WTC11 (cell line): ENCODE data around the gene ZGRF1. TPM values are rescaled to one million over a fixed set of nuclear protein-coding genes. Genes with fewer than 3 reads are reported as not detected.
"Not testable (repeated sequence)": the region's sequence is repeated elsewhere in the genome, so short reads cannot be mapped to it uniquely, and the experiment has no call there.

Experiments
- ATAC-seq: fragments of 200-7000 bp; cut with Tn5 transposase; 2 replicates; pipeline ENCODE4 v1.10.0; 2021; ENCODE audit warnings: mild to moderate bottlenecking, moderate library complexity
- CTCF ChIA-PET: fragments of 300-600 bp; sonication (Branson Sonifier 250); formaldehyde crosslinking; loops from one replicate; lab custom pipeline; 2021; ENCODE audit warnings: antibody characterized with exemption; lab: Charles Lee
- POLR2A ChIA-PET: fragments of 350-600 bp; sonication (Branson Sonifier 250); formaldehyde crosslinking; loops from one replicate; lab custom pipeline; 2021; ENCODE audit warnings: antibody characterized with exemption; lab: Charles Lee
- DNase-seq: peaks from one replicate; pipeline ENCODE4 v3.0.0; 2021; ENCODE audit warnings: low spot score
- H3K27ac Mint-ChIP-seq: 2 replicates; pipeline ENCODE4 v1.8.0; 2021; ENCODE audit warnings: mixed read lengths
- H3K27me3 Mint-ChIP-seq: 2 replicates; pipeline ENCODE4 v1.8.0; 2021; ENCODE audit warnings: low read depth, mild to moderate bottlenecking, moderate library complexity, mixed read lengths
- H3K36me3 Mint-ChIP-seq: 2 replicates; pipeline ENCODE4 v1.8.0; 2021; ENCODE audit warnings: mixed read lengths
- H3K4me1 Mint-ChIP-seq: 2 replicates; pipeline ENCODE4 v1.8.0; 2022; ENCODE audit warnings: mixed read lengths
- H3K4me3 Mint-ChIP-seq: 2 replicates; pipeline ENCODE4 v1.8.0; 2021; ENCODE audit warnings: mild to moderate bottlenecking, moderate library complexity, mixed read lengths
- H3K9me3 Mint-ChIP-seq: 2 replicates; pipeline ENCODE4 v1.8.0; 2021; ENCODE audit warnings: mixed read lengths
- GRHL2 ChIP-seq: fragments of 250-450 bp; sonication (Bioruptor Pico); IDR thresholded peaks from 2 replicates; pipeline ENCODE4 v1.8.0; 2022; ENCODE audit warnings: mild to moderate bottlenecking, moderate library complexity; ENCODE audit not compliant: insufficient replicate concordance, severe bottlenecking
- JUN ChIP-seq: sonication (generic); formaldehyde crosslinking; IDR thresholded peaks from 2 replicates; pipeline ENCODE4 v1.8.0; 2023; ENCODE audit warnings: mild to moderate bottlenecking, missing genetic modification reagents
- NFYB ChIP-seq: sonication (generic); formaldehyde crosslinking; conservative IDR thresholded peaks from 2 replicates; pipeline ENCODE4 v1.8.0; 2022; ENCODE audit warnings: low read depth, missing genetic modification reagents
- TEAD1 ChIP-seq: sonication (generic); formaldehyde crosslinking; IDR thresholded peaks from 2 replicates; pipeline ENCODE4 v1.8.0; 2022; ENCODE audit warnings: mild to moderate bottlenecking, missing genetic modification reagents
- TEAD4 ChIP-seq: sonication (generic); formaldehyde crosslinking; IDR thresholded peaks from 2 replicates; pipeline ENCODE4 v1.8.0; 2022; ENCODE audit warnings: mild to moderate bottlenecking, missing genetic modification reagents
- ZBTB21 ChIP-seq: sonication (generic); formaldehyde crosslinking; IDR thresholded peaks from 2 replicates; pipeline ENCODE4 v1.8.1; 2023; ENCODE audit warnings: mild to moderate bottlenecking, missing genetic modification reagents, borderline replicate concordance
- ZNF121 ChIP-seq: sonication (generic); formaldehyde crosslinking; IDR thresholded peaks from 2 replicates; pipeline ENCODE4 v1.8.0; 2023; ENCODE audit warnings: missing genetic modification reagents
- ZNF232 ChIP-seq: sonication (generic); formaldehyde crosslinking; IDR thresholded peaks from 2 replicates; pipeline ENCODE4 v1.8.0; 2022; ENCODE audit warnings: mild to moderate bottlenecking, missing genetic modification reagents
- ZNF396 ChIP-seq: fragments of 250-450 bp; sonication (Bioruptor Pico); IDR thresholded peaks from 2 replicates; pipeline ENCODE4 v1.8.0; 2021; ENCODE audit warnings: mild to moderate bottlenecking, moderate library complexity, borderline replicate concordance
- ZNF423 ChIP-seq: fragments of 250-450 bp; sonication (Bioruptor Pico); IDR thresholded peaks from 2 replicates; pipeline ENCODE4 v2.1.2; 2022; ENCODE audit warnings: mild to moderate bottlenecking, moderate library complexity
- total RNA-seq: library from RNA; stranded (reverse); gene quantifications from 3 replicates; pipeline ENCODE4 v1.2.3, GENCODE V29; 2021
- TF ChIP-seq, protein P1 (sequence below): fragments of 250-450 bp; sonication (Bioruptor Pico); IDR thresholded peaks from 2 replicates; pipeline ENCODE4 v1.9.0; 2021; ENCODE audit warnings: mild to moderate bottlenecking, borderline replicate concordance
- TF ChIP-seq, protein P2 (sequence below): fragments of 250-450 bp; sonication (Bioruptor Pico); IDR thresholded peaks from 2 replicates; pipeline ENCODE4 v1.9.0; 2021; ENCODE audit warnings: mild to moderate bottlenecking
- TF ChIP-seq, protein P3 (sequence below): sonication (generic); formaldehyde crosslinking; IDR thresholded peaks from 2 replicates; pipeline ENCODE4 v1.8.1; 2023; ENCODE audit warnings: mild to moderate bottlenecking, missing genetic modification reagents
- TF ChIP-seq, protein P4 (sequence below): sonication (generic); formaldehyde crosslinking; IDR thresholded peaks from 2 replicates; pipeline ENCODE4 v1.8.1; 2023; ENCODE audit warnings: mild to moderate bottlenecking, moderate library complexity, missing genetic modification reagents
- TF ChIP-seq, protein P5 (sequence below): fragments of 250-450 bp; sonication (Bioruptor Pico); IDR thresholded peaks from 2 replicates; pipeline ENCODE4 v2.1.2; 2022; ENCODE audit warnings: mild to moderate bottlenecking, moderate library complexity
- TF ChIP-seq, protein P6 (sequence below): sonication (generic); formaldehyde crosslinking; IDR thresholded peaks from 2 replicates; pipeline ENCODE4 v1.8.1; 2023; ENCODE audit warnings: mild to moderate bottlenecking, missing genetic modification reagents

ZGRF1 gene
- total RNA-seq, 1 experiment from 2014 or later, result 56.2 TPM

DNA sequence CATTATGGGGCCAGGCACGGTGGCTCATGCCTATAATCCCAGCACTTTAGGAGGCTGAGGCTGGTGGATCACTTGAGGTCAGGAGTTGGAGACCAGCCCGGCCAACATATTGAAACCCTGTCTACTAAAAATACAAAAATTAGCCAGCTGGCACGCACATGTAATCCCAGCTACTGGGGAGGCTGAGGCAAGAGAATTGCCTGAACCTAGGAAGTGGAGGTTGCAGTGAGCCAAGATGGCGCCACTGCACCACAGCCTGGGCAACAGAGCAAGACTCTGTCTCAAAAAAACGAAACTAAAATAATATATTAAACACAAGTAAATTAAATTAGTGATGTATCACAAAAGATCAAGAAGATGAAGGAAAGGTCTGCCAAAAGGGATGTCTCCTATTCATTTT lies 19.4 kb upstream of the ZGRF1 start:
- H3K4me3 Mint-ChIP-seq, DNase-seq, ATAC-seq, H3K9me3 Mint-ChIP-seq, H3K27me3 Mint-ChIP-seq: not testable (repeated sequence)
- Mint-ChIP-seq H3K4me1 (peaks cover 63% of the 10 kb centered on the region), H3K27ac (peak overlapping the region; percentile 99), H3K36me3 (peaks cover 32% of the 10 kb centered on the region)
- TF ChIP-seq, protein P1, sequence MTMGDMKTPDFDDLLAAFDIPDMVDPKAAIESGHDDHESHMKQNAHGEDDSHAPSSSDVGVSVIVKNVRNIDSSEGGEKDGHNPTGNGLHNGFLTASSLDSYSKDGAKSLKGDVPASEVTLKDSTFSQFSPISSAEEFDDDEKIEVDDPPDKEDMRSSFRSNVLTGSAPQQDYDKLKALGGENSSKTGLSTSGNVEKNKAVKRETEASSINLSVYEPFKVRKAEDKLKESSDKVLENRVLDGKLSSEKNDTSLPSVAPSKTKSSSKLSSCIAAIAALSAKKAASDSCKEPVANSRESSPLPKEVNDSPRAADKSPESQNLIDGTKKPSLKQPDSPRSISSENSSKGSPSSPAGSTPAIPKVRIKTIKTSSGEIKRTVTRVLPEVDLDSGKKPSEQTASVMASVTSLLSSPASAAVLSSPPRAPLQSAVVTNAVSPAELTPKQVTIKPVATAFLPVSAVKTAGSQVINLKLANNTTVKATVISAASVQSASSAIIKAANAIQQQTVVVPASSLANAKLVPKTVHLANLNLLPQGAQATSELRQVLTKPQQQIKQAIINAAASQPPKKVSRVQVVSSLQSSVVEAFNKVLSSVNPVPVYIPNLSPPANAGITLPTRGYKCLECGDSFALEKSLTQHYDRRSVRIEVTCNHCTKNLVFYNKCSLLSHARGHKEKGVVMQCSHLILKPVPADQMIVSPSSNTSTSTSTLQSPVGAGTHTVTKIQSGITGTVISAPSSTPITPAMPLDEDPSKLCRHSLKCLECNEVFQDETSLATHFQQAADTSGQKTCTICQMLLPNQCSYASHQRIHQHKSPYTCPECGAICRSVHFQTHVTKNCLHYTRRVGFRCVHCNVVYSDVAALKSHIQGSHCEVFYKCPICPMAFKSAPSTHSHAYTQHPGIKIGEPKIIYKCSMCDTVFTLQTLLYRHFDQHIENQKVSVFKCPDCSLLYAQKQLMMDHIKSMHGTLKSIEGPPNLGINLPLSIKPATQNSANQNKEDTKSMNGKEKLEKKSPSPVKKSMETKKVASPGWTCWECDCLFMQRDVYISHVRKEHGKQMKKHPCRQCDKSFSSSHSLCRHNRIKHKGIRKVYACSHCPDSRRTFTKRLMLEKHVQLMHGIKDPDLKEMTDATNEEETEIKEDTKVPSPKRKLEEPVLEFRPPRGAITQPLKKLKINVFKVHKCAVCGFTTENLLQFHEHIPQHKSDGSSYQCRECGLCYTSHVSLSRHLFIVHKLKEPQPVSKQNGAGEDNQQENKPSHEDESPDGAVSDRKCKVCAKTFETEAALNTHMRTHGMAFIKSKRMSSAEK (CRISPR knock-in tag), result 0 out of 2 replicates have a peak, but pooled peaks have one; percentile 10
- peak; percentile 96 for TF ChIP-seq ZNF121 (CRISPR knock-in tag)
- TF ChIP-seq, protein P2, sequence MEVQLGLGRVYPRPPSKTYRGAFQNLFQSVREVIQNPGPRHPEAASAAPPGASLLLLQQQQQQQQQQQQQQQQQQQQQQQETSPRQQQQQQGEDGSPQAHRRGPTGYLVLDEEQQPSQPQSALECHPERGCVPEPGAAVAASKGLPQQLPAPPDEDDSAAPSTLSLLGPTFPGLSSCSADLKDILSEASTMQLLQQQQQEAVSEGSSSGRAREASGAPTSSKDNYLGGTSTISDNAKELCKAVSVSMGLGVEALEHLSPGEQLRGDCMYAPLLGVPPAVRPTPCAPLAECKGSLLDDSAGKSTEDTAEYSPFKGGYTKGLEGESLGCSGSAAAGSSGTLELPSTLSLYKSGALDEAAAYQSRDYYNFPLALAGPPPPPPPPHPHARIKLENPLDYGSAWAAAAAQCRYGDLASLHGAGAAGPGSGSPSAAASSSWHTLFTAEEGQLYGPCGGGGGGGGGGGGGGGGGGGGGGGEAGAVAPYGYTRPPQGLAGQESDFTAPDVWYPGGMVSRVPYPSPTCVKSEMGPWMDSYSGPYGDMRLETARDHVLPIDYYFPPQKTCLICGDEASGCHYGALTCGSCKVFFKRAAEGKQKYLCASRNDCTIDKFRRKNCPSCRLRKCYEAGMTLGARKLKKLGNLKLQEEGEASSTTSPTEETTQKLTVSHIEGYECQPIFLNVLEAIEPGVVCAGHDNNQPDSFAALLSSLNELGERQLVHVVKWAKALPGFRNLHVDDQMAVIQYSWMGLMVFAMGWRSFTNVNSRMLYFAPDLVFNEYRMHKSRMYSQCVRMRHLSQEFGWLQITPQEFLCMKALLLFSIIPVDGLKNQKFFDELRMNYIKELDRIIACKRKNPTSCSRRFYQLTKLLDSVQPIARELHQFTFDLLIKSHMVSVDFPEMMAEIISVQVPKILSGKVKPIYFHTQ, result peak; percentile 54; the same call in 1 of the 2 replicates
- ChIA-PET POLR2A (interaction anchor here (1.3 kb wide), 1 partner anchor 104 kb away, joined by 7 read pairs; no protein-coding TSS in a partner anchor), CTCF (interaction anchor here (0.8 to 2.7 kb wide), 6 partner anchors 10 to 109 kb away, joined by 3 to 22 read pairs (median 4); no protein-coding TSS in a partner anchor)

DNA sequence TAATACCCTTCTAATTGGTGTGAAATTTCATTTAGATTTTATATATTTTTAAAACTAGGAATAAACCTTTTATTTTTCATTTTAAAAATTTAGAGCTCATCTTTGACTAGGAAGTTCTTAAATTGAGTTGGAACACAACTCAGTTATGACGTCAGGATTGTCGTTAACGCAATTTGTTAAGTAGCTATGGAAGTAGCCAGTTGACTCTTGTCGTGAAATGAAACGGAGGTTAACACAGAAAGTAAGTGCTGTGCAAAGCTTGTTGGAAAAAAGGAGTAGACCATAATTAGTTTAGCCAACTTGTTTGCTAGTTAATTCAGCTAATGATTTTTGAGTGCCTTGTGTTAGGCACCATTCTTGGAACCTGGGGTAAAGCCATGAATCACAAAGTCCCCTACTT lies 18.6 kb upstream of the ZGRF1 start:
- CTCF ChIA-PET, result interaction anchor here (0.8 to 2.7 kb wide), 6 partner anchors 9 to 110 kb away, joined by 3 to 22 read pairs (median 4); no protein-coding TSS in a partner anchor
- no peak for ATAC-seq

DNA sequence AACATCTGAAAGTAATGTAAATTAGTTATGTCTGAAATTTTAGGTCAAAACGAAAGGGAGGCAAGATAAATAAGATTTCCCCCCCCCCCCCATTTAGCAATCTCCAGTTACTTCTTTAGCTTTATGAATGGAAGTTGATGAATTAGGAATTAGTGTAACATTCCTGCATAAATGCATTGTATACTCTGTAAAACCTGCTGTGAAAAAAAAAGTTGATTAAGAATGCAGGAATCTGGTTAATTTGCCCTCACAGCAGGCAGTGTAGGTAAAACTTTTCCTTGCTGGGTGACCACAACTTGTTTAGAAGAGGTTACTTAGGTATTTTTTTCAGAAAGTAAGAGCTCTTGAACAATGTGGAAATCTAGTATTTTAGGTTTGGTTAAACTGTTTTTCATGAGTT lies 15.5 kb upstream of the ZGRF1 start:
- no peaks in the 10 kb centered on the region for H3K9me3 Mint-ChIP-seq
- peak overlapping the region; percentile 51 for H3K4me3 Mint-ChIP-seq
- H3K36me3 Mint-ChIP-seq, result peaks cover 32% of the 10 kb centered on the region
- no peak for TF ChIP-seq ZNF232 (CRISPR knock-in tag)
- no peak for TF ChIP-seq NFYB (CRISPR knock-in tag)
- TF ChIP-seq TEAD1 (CRISPR knock-in tag), result peak; percentile 95
- TF ChIP-seq, protein P3, sequence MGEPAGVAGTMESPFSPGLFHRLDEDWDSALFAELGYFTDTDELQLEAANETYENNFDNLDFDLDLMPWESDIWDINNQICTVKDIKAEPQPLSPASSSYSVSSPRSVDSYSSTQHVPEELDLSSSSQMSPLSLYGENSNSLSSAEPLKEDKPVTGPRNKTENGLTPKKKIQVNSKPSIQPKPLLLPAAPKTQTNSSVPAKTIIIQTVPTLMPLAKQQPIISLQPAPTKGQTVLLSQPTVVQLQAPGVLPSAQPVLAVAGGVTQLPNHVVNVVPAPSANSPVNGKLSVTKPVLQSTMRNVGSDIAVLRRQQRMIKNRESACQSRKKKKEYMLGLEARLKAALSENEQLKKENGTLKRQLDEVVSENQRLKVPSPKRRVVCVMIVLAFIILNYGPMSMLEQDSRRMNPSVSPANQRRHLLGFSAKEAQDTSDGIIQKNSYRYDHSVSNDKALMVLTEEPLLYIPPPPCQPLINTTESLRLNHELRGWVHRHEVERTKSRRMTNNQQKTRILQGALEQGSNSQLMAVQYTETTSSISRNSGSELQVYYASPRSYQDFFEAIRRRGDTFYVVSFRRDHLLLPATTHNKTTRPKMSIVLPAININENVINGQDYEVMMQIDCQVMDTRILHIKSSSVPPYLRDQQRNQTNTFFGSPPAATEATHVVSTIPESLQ, result no peak
- TF ChIP-seq, protein P4, sequence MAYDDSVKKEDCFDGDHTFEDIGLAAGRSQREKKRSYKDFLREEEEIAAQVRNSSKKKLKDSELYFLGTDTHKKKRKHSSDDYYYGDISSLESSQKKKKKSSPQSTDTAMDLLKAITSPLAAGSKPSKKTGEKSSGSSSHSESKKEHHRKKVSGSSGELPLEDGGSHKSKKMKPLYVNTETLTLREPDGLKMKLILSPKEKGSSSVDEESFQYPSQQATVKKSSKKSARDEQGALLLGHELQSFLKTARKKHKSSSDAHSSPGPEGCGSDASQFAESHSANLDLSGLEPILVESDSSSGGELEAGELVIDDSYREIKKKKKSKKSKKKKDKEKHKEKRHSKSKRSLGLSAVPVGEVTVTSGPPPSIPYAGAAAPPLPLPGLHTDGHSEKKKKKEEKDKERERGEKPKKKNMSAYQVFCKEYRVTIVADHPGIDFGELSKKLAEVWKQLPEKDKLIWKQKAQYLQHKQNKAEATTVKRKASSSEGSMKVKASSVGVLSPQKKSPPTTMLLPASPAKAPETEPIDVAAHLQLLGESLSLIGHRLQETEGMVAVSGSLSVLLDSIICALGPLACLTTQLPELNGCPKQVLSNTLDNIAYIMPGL, result no peak
- TF ChIP-seq, protein P5, sequence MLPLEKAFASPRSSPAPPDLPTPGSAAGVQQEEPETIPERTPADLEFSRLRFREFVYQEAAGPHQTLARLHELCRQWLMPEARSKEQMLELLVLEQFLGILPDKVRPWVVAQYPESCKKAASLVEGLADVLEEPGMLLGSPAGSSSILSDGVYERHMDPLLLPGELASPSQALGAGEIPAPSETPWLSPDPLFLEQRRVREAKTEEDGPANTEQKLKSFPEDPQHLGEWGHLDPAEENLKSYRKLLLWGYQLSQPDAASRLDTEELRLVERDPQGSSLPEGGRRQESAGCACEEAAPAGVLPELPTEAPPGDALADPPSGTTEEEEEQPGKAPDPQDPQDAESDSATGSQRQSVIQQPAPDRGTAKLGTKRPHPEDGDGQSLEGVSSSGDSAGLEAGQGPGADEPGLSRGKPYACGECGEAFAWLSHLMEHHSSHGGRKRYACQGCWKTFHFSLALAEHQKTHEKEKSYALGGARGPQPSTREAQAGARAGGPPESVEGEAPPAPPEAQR (CRISPR knock-in tag), result no peak
- peak; percentile 64; the same call in 1 of the 2 replicates for TF ChIP-seq ZNF423
- TF ChIP-seq TEAD4 (CRISPR knock-in tag), result peak; percentile 85; the same call in 1 of the 2 replicates
- TF ChIP-seq ZNF396 (CRISPR knock-in tag), result no peak
- TF ChIP-seq, protein P6, sequence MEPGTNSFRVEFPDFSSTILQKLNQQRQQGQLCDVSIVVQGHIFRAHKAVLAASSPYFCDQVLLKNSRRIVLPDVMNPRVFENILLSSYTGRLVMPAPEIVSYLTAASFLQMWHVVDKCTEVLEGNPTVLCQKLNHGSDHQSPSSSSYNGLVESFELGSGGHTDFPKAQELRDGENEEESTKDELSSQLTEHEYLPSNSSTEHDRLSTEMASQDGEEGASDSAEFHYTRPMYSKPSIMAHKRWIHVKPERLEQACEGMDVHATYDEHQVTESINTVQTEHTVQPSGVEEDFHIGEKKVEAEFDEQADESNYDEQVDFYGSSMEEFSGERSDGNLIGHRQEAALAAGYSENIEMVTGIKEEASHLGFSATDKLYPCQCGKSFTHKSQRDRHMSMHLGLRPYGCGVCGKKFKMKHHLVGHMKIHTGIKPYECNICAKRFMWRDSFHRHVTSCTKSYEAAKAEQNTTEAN (CRISPR knock-in tag), result no peak
- TF ChIP-seq GRHL2, result no peak
- H3K4me1 Mint-ChIP-seq, result peaks cover 66% of the 10 kb centered on the region
- ChIA-PET POLR2A (interaction anchor here (0.8 to 2.1 kb wide), 3 partner anchors 53 to 113 kb away, joined by 3 to 14 read pairs (median 5); no protein-coding TSS in a partner anchor), CTCF (interaction anchor here (0.6 to 2.2 kb wide), 6 partner anchors 15 to 113 kb away, joined by 3 to 39 read pairs (median 4); no protein-coding TSS in a partner anchor)
- peak; percentile 39 for DNase-seq
- peak; percentile 24 for ATAC-seq
- H3K27ac Mint-ChIP-seq, result peak overlapping the region; percentile 98
- peaks cover under 1% of the 10 kb centered on the region for H3K27me3 Mint-ChIP-seq

More for the DNA sequence above, 18.6 kb upstream of the ZGRF1 start:
- TF ChIP-seq ZBTB21 (CRISPR knock-in tag) (0 out of 2 replicates have a peak, but pooled peaks have one; percentile 51), JUN (CRISPR knock-in tag) (no peak)
- H3K27ac Mint-ChIP-seq, result peak overlapping the region; percentile 99
- peaks cover 32% of the 10 kb centered on the region for H3K36me3 Mint-ChIP-seq
- POLR2A ChIA-PET, result interaction anchor here (0.9 to 1.8 kb wide), 4 partner anchors 9 to 104 kb away, joined by 3 to 9 read pairs (median 6); no protein-coding TSS in a partner anchor
- H3K4me3 Mint-ChIP-seq, result peak overlapping the region; percentile 25; the same call in 1 of the 2 replicates
- H3K4me1 Mint-ChIP-seq, result peaks cover 69% of the 10 kb centered on the region
- DNase-seq, result no peak
- H3K9me3 Mint-ChIP-seq, result no peaks in the 10 kb centered on the region
- H3K27me3 Mint-ChIP-seq, result no peaks in the 10 kb centered on the region
